BJ (cell line): ENCODE results near the gene CNN2. TPM values are rescaled to one million over a fixed set of nuclear protein-coding genes. Genes with fewer than 3 reads are reported as not detected.
A peak's percentile ranks its signal among the peaks of the same experiment; 100 is the strongest.

Experiments used
- CTCF ChIA-PET: fragments of 350-600 bp; formaldehyde crosslinking; extraction: SDS; loops from one replicate; lab custom pipeline; 2021; ENCODE audit warnings: antibody characterized with exemption, inconsistent platforms; lab: Yijun Ruan, JAX
- POLR2A ChIA-PET: fragments of 300-600 bp; sonication (Branson Sonifier 250); formaldehyde crosslinking; extraction: SDS; loops from one replicate; lab custom pipeline; 2021; ENCODE audit warnings: antibody characterized with exemption; lab: Charles Lee
- DNase-seq: peaks from one replicate; pipeline ENCODE4 v3.0.0-alpha.2; 2011; ENCODE audit warnings: low read depth
- H3K27me3 ChIP-seq: 2 replicates; pipeline ENCODE4 v1.6.0; 2011; ENCODE audit warnings: low read length; ENCODE audit not compliant: control insufficient read depth, insufficient read depth
- H3K36me3 ChIP-seq: 2 replicates; pipeline ENCODE4 v1.5.1; 2011; ENCODE audit warnings: low read length; ENCODE audit not compliant: control insufficient read depth, insufficient read depth
- H3K4me3 ChIP-seq: 2 replicates; pipeline ENCODE4 v1.5.1; 2011; ENCODE audit warnings: low read depth, mild to moderate bottlenecking, control low read depth, low read length
- CTCF ChIP-seq: IDR thresholded peaks from 2 replicates; pipeline ENCODE4 v1.5.1; 2011; ENCODE audit warnings: low read depth, mild to moderate bottlenecking, control low read depth, inconsistent platforms, low read length, moderate library complexity; ENCODE audit not compliant: insufficient read depth
- polyA plus RNA-seq: library from polyadenylated mRNA; depleted of rRNA; stranded (reverse); fragments of >200 nt; gene quantifications from 2 replicates; pipeline ENCODE4 v1.2.3, GENCODE V29; 2011

The CNN2 gene
- polyA plus RNA-seq, 1 experiment, result 529 TPM

- ChIA-PET POLR2A (no interaction called here), CTCF (interaction anchor here (0.6 to 2.5 kb wide), 8 partner anchors 10 to 48 kb away, joined by 3 to 10 read pairs (median 4); no protein-coding TSS in a partner anchor)
- TF ChIP-seq CTCF, result peak; percentile 66
- no peak for DNase-seq
- H3K36me3 ChIP-seq, result no peaks in the 10 kb centered on the region; the same call in 1 of the 2 replicates
- H3K4me3 ChIP-seq, result no peak overlapping the region
- peaks cover 4% of the 10 kb centered on the region; the same call in 1 of the 2 replicates for H3K27me3 ChIP-seq
These were observed 38.5 kb downstream of the CNN2 start for GRCh38 chr19:1064661-1065605.

- no peak for TF ChIP-seq CTCF
- ChIA-PET POLR2A (no interaction called here), CTCF (interaction anchor here (1.2 to 2.5 kb wide), 4 partner anchors 10 to 22 kb away, joined by 3 to 10 read pairs (median 4); no protein-coding TSS in a partner anchor)
- DNase-seq, result no peak
- peaks cover 5% of the 10 kb centered on the region for H3K27me3 ChIP-seq
- no peak overlapping the region for H3K4me3 ChIP-seq
- no peaks in the 10 kb centered on the region; the same call in 1 of the 2 replicates for H3K36me3 ChIP-seq
These were observed 39.2 kb downstream of the CNN2 start for GRCh38 chr19:1065606-1066109.

GRCh38 chr19:1066251-1066747, 39.9 kb downstream of the CNN2 start:
- POLR2A ChIA-PET, result no interaction called here

GRCh38 chr19:1066748-1067340, 40.4 kb downstream of the CNN2 start, which contains the start of gene ARHGAP45:
Gene ARHGAP45 (plus strand): TSS chr19:1067167. CDS start chr19:1067406, 239 bp downstream.
- POLR2A ChIA-PET, result no interaction called here
- Histone ChIP-seq H3K36me3 (no peaks in the 10 kb centered on the region; the same call in 1 of the 2 replicates), H3K27me3 (peaks cover 9% of the 10 kb centered on the region), H3K4me3 (peak within 1 kb of the TSS; percentile 27)
- no peak for TF ChIP-seq CTCF
- DNase-seq, result no peak
- CTCF ChIA-PET, result interaction anchor here (0.8 to 1.6 kb wide), 3 partner anchors 9 to 128 kb away, joined by 3 to 6 read pairs (median 4); no protein-coding TSS in a partner anchor

More at GRCh38 chr19:1066251-1066747, 39.9 kb downstream of the CNN2 start:
- H3K4me3 ChIP-seq, result no peak overlapping the region
- TF ChIP-seq CTCF, result no peak
- no peaks in the 10 kb centered on the region; the same call in 1 of the 2 replicates for H3K36me3 ChIP-seq
- CTCF ChIA-PET, result interaction anchor here (1.2 to 1.6 kb wide), 2 partner anchors 10 to 17 kb away, joined by 3 to 6 read pairs; no protein-coding TSS in a partner anchor
- no peak for DNase-seq
- H3K27me3 ChIP-seq, result peaks cover 9% of the 10 kb centered on the region
